DOHH2 (cell line): Measurements from ENCODE around the gene PITPNC1.

Source experiments
- H3F3A ChIP-seq: fragments of 200-600 bp; sonication (generic), shearing (Covaris generic); 2 replicates; pipeline ENCODE4 v1.6.0; 2016; ENCODE audit warnings: antibody characterized with exemption, mild to moderate bottlenecking; ENCODE audit not compliant: control insufficient read depth, insufficient read depth
- H3K27ac ChIP-seq: fragments of 200-600 bp; sonication (generic); 2 replicates; pipeline ENCODE4 v1.5.1; 2014; ENCODE audit warnings: low read depth, mild to moderate bottlenecking, low read length, moderate library complexity
- H3K27me3 ChIP-seq: fragments of 200-600 bp; sonication (generic); 2 replicates; pipeline ENCODE4 v1.6.1; 2014; ENCODE audit warnings: mild to moderate bottlenecking, low read length, mixed read lengths; ENCODE audit not compliant: control insufficient read depth
- H3K36me3 ChIP-seq: fragments of 200-600 bp; sonication (generic); 2 replicates; pipeline ENCODE4 v1.6.1; 2014; ENCODE audit warnings: mild to moderate bottlenecking, low read length, moderate library complexity, mixed read lengths; ENCODE audit not compliant: control insufficient read depth
- H3K4me1 ChIP-seq: fragments of 200-600 bp; sonication (generic); 2 replicates; pipeline ENCODE4 v1.6.1; 2014; ENCODE audit warnings: mild to moderate bottlenecking, low read length, mixed read lengths; ENCODE audit not compliant: control insufficient read depth
- H3K4me2 ChIP-seq: fragments of 200-600 bp; sonication (generic); 2 replicates; pipeline ENCODE4 v1.6.0; 2014; ENCODE audit warnings: mild to moderate bottlenecking, low read length, moderate library complexity
- H3K4me3 ChIP-seq: fragments of 200-600 bp; sonication (generic); 2 replicates; pipeline ENCODE4 v1.5.1; 2014; ENCODE audit warnings: mild to moderate bottlenecking, low read length, mixed read lengths
- H3K79me2 ChIP-seq: fragments of 200-600 bp; sonication (generic); 2 replicates; pipeline ENCODE4 v1.6.1; 2014; ENCODE audit warnings: mild to moderate bottlenecking, low read length, mixed read lengths; ENCODE audit not compliant: control insufficient read depth
- H3K9me2 ChIP-seq: fragments of 200-600 bp; sonication (generic); replicated peaks from 2 replicates; pipeline ENCODE4 v1.6.1; 2014; ENCODE audit warnings: mild to moderate bottlenecking, low read length, mixed read lengths; ENCODE audit not compliant: control insufficient read depth
- H3K9me3 ChIP-seq: fragments of 200-600 bp; sonication (generic); 2 replicates; pipeline ENCODE4 v1.6.1; 2014; ENCODE audit warnings: antibody characterized with exemption, low read length, mixed read lengths; ENCODE audit not compliant: control insufficient read depth, insufficient read depth
- H4K20me1 ChIP-seq: fragments of 200-600 bp; sonication (generic); 2 replicates; pipeline ENCODE4 v1.6.0; 2014; ENCODE audit warnings: low read depth, mild to moderate bottlenecking, antibody characterized with exemption, low read length, moderate library complexity; ENCODE audit not compliant: control insufficient read depth, insufficient read depth
- EZH2phosphoT487 ChIP-seq: fragments of 200-600 bp; sonication (generic); IDR thresholded peaks from 2 replicates; pipeline ENCODE4 v1.6.1; 2017; ENCODE audit warnings: borderline replicate concordance, mild to moderate bottlenecking, antibody characterized with exemption, low read length, moderate library complexity, mixed read lengths
- TF ChIP-seq, protein P1 (sequence below): fragments of 200-600 bp; sonication (generic); IDR thresholded peaks from one replicate; pipeline ENCODE4 v1.5.1; 2014; ENCODE audit warnings: antibody characterized with exemption, mild to moderate bottlenecking, low read depth, low read length; ENCODE audit not compliant: poor library complexity, severe bottlenecking

Gene PITPNC1

GRCh38 chr17:67656494-67657203 lies 279.6 kb downstream of the PITPNC1 start:
- Histone ChIP-seq H3K36me3 (no peaks in the 10 kb centered on the region), H3K4me2 (no peak overlapping the region), H3K9me3 (peaks cover 21% of the 10 kb centered on the region), H3K79me2 (no peaks in the 10 kb centered on the region), H3K9me2 (no peaks in the 10 kb centered on the region), H3F3A (no peaks in the 10 kb centered on the region), H3K4me1 (no peaks in the 10 kb centered on the region), H3K27ac (no peak overlapping the region), H4K20me1 (no peaks in the 10 kb centered on the region), H3K4me3 (no peak overlapping the region), H3K27me3 (no peaks in the 10 kb centered on the region)
- TF ChIP-seq, protein P1, sequence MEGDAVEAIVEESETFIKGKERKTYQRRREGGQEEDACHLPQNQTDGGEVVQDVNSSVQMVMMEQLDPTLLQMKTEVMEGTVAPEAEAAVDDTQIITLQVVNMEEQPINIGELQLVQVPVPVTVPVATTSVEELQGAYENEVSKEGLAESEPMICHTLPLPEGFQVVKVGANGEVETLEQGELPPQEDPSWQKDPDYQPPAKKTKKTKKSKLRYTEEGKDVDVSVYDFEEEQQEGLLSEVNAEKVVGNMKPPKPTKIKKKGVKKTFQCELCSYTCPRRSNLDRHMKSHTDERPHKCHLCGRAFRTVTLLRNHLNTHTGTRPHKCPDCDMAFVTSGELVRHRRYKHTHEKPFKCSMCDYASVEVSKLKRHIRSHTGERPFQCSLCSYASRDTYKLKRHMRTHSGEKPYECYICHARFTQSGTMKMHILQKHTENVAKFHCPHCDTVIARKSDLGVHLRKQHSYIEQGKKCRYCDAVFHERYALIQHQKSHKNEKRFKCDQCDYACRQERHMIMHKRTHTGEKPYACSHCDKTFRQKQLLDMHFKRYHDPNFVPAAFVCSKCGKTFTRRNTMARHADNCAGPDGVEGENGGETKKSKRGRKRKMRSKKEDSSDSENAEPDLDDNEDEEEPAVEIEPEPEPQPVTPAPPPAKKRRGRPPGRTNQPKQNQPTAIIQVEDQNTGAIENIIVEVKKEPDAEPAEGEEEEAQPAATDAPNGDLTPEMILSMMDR: no peak
- TF ChIP-seq EZH2phosphoT487: no peak

DNA sequence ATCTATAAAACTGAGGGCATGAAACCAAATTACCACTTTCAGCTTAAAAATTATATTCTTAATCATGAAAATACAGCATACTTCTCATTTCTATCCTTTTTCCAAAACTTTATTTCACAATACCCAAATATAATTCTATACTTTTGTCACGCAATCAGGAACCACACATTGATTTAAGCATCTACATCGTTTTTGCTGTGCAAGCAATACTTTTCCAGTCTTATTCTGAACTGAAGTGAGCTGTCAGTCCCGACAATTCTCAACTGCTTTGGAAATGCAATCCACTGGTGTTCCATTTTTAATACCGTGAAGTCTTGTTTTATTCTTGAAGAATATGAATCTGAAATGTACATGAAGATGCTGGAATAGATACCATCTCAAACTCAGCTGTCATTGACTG lies 280.5 kb downstream of the PITPNC1 start:
- Histone ChIP-seq H4K20me1 (no peaks in the 10 kb centered on the region), H3K4me3 (no peak overlapping the region), H3K4me1 (no peaks in the 10 kb centered on the region), H3K27me3 (no peaks in the 10 kb centered on the region), H3K9me2 (no peaks in the 10 kb centered on the region), H3K79me2 (no peaks in the 10 kb centered on the region), H3K4me2 (no peak overlapping the region), H3K36me3 (no peaks in the 10 kb centered on the region), H3K27ac (no peak overlapping the region), H3K9me3 (peaks cover 21% of the 10 kb centered on the region), H3F3A (no peaks in the 10 kb centered on the region)
- TF ChIP-seq, protein P1: no peak
- TF ChIP-seq EZH2phosphoT487: no peak

GRCh38 chr17:67658265-67658664 lies 281.2 kb downstream of the PITPNC1 start:
- Histone ChIP-seq H3K27ac (no peak overlapping the region), H3K9me3 (peaks cover 21% of the 10 kb centered on the region), H4K20me1 (no peaks in the 10 kb centered on the region), H3K4me2 (no peak overlapping the region), H3K36me3 (no peaks in the 10 kb centered on the region), H3K9me2 (no peaks in the 10 kb centered on the region), H3F3A (no peaks in the 10 kb centered on the region), H3K79me2 (no peaks in the 10 kb centered on the region), H3K4me3 (no peak overlapping the region), H3K27me3 (no peaks in the 10 kb centered on the region), H3K4me1 (no peaks in the 10 kb centered on the region)
- TF ChIP-seq, protein P1: no peak
- no peak for TF ChIP-seq EZH2phosphoT487
